ENCODE measurements around the gene TAS2R41. TPM values are rescaled to one million over a fixed set of nuclear protein-coding genes. Genes with fewer than 3 reads are reported as not detected.
A peak's percentile ranks its signal among the peaks of the same experiment; 100 is the strongest.

TAS2R41 gene
- polyA plus RNA-seq, 1 experiment, result not detected

DNA sequence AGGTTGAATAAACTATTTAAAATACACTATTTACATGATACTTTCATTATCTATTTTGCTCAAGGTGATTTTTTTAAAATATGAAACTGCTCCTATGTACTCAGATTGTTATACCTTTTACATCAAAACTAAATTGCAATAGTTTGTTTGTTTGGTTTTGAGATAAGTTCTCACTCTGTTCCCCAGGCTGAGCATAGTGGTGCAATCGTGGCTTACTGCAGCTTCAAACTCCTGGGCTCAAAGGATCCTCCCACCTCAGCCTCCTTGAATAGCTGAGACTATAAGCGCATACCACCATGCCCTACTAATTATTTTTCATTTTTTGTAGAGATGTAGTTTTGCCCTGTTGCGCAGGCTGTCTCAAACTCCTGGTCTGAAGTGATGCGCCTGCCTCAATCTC lies 21.7 kb upstream of the TAS2R41 start:
- no peak overlapping the region for H3K4me3 ChIP-seq (ENCODE audit: low read depth, low read length)
- ChIA-PET POLR2A (no interaction called here), CTCF (interaction anchor here (1.0 to 2.0 kb wide), 3 partner anchors 16 to 241 kb away, joined by 3 to 9 read pairs (median 3); no protein-coding TSS in a partner anchor)
- TF ChIP-seq, protein P1, sequence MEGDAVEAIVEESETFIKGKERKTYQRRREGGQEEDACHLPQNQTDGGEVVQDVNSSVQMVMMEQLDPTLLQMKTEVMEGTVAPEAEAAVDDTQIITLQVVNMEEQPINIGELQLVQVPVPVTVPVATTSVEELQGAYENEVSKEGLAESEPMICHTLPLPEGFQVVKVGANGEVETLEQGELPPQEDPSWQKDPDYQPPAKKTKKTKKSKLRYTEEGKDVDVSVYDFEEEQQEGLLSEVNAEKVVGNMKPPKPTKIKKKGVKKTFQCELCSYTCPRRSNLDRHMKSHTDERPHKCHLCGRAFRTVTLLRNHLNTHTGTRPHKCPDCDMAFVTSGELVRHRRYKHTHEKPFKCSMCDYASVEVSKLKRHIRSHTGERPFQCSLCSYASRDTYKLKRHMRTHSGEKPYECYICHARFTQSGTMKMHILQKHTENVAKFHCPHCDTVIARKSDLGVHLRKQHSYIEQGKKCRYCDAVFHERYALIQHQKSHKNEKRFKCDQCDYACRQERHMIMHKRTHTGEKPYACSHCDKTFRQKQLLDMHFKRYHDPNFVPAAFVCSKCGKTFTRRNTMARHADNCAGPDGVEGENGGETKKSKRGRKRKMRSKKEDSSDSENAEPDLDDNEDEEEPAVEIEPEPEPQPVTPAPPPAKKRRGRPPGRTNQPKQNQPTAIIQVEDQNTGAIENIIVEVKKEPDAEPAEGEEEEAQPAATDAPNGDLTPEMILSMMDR (IDR thresholded peaks at IDR 0.05; ENCODE audit: insufficient read depth, low read depth, low read length), result no peak
- no peak for DNase-seq (ENCODE audit: low read depth)
- H3K36me3 ChIP-seq (ENCODE audit: control insufficient read depth, insufficient read depth, low read length), result no peaks in the 10 kb centered on the region
- no peaks in the 10 kb centered on the region for H3K27me3 ChIP-seq (ENCODE audit: control insufficient read depth, insufficient read depth, low read length)

DNA sequence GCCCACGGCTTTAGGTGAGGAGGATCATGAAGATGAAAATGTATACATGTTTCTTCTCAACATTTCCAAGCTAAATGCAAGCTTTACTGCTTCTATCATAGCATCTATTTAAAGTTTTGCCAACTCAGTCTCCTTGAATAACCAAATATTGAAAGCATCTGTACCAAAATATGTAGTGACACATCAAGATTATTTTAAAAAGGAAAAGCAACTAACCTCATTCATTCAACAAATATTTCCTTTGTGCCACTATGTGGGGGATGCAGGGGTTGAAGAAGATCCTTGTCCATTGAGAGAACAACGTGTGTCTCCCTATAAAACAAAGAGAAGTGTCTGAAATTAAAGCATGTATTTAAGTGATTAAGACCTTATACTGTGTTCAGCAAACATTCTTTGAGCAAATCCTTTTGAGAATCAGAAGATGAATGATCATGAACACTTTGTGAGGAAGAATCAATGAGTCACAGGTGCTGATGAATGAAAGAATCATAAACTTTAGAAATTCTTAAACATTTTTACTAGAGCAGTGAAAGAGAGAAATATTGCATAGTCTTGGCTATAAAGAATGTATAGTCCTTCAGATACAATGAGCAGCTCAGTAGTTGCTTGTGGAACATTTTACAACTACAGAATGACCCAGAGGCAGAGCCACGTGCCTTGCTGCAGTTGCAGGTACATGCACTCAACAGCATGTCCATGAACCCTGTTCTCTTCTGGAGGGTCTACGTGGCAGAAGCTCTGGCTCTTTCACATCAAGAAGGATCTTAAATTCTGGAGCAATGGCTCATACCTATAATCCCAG lies 20.5 kb upstream of the TAS2R41 start:
- H3K27me3 ChIP-seq (ENCODE audit: control insufficient read depth, insufficient read depth, low read length), result no peaks in the 10 kb centered on the region
- H3K36me3 ChIP-seq (ENCODE audit: control insufficient read depth, insufficient read depth, low read length), result no peaks in the 10 kb centered on the region
- CTCF ChIA-PET, result interaction anchor here (1.0 to 2.5 kb wide), 2 partner anchors 11 to 33 kb away, joined by 4 to 7 read pairs; no protein-coding TSS in a partner anchor
- DNase-seq (ENCODE audit: low read depth), result peak; percentile 26
- POLR2A ChIA-PET, result no interaction called here
- TF ChIP-seq, protein P1 (IDR thresholded peaks at IDR 0.05; ENCODE audit: insufficient read depth, low read depth, low read length), result no peak
- H3K4me3 ChIP-seq (ENCODE audit: low read depth, low read length), result no peak overlapping the region

DNA sequence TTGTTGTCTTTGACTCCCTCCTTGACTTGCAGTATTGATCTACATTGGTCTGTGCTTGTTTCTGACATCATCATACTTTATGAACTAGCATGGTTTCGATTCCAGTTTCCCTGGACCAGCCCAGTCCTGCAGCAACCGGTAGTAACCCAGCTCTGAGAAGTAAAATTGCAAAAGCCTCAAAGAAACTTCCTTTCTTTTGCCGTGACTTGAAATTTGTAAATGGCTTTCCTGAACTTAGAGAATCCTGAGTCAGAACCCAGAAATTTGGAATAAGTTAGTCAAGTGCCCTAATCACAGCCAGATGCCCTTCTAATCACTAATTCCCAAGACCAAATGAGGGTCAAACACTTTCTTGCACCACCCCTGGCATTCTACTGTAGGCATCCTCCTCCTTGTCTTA lies 19.4 kb upstream of the TAS2R41 start:
- TF ChIP-seq, protein P1 (IDR thresholded peaks at IDR 0.05; ENCODE audit: insufficient read depth, low read depth, low read length), result no peak
- CTCF ChIA-PET, result interaction anchor here (0.7 to 2.5 kb wide), 2 partner anchors 32 to 218 kb away, joined by 3 to 7 read pairs; no protein-coding TSS in a partner anchor
- Histone ChIP-seq H3K36me3 (ENCODE audit: control insufficient read depth, insufficient read depth, low read length) (no peaks in the 10 kb centered on the region), H3K27me3 (ENCODE audit: control insufficient read depth, insufficient read depth, low read length) (no peaks in the 10 kb centered on the region), H3K4me3 (ENCODE audit: low read depth, low read length) (no peak overlapping the region)
- peak; percentile 77 for DNase-seq (ENCODE audit: low read depth)
- POLR2A ChIA-PET, result interaction anchor here (0.6 kb wide), 1 partner anchor 26 kb away, joined by 4 read pairs; no protein-coding TSS in a partner anchor

DNA sequence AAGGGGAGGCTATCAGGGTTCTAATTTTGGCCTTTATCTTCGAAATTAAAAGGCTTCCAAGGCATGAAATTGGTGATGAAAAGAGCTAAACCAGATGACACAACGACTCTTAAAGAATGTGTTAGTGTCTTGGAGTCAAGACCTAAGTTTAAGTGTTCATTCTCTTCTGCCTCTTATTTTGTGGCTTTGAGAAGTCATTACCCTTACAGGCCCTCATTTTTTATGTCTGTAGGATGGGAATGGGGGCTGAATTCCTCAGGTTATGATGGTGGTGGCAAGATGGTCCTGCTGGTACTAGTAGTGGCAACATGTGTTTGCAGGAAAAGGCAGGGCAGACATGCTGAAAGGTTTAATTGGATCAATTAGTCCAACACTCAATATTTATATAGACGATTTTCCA lies 19.0 kb upstream of the TAS2R41 start:
- ChIA-PET POLR2A (interaction anchor here (0.6 kb wide), 1 partner anchor 26 kb away, joined by 4 read pairs; no protein-coding TSS in a partner anchor), CTCF (interaction anchor here (0.7 to 2.5 kb wide), 2 partner anchors 31 to 218 kb away, joined by 3 to 7 read pairs; no protein-coding TSS in a partner anchor)
- TF ChIP-seq, protein P1 (IDR thresholded peaks at IDR 0.05; ENCODE audit: insufficient read depth, low read depth, low read length), result no peak
- H3K4me3 ChIP-seq (ENCODE audit: low read depth, low read length), result no peak overlapping the region
- DNase-seq (ENCODE audit: low read depth), result no peak
- no peaks in the 10 kb centered on the region for H3K36me3 ChIP-seq (ENCODE audit: control insufficient read depth, insufficient read depth, low read length)
- no peaks in the 10 kb centered on the region for H3K27me3 ChIP-seq (ENCODE audit: control insufficient read depth, insufficient read depth, low read length)

DNA sequence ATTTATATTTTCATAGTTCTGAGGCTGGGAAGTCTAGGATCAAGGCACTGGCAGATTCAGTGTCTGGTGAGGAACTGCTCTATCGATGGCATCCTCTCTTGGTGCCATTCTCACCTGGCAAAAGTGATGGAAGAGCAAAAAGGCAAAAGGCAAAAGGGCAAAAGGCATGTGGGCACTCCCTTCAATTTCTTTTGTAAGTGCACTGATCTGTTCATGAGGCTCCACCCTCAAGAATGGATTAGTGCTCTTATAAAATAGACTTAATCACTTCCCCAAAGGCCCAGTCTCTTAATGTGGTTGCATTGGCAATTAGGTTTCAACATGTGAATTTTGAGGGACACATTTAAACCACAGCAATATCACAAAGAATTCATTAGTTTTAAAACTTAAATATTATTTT lies 18.3 kb upstream of the TAS2R41 start:
- POLR2A ChIA-PET, result no interaction called here
- no peak for DNase-seq (ENCODE audit: low read depth)
- Histone ChIP-seq H3K27me3 (ENCODE audit: control insufficient read depth, insufficient read depth, low read length) (no peaks in the 10 kb centered on the region), H3K36me3 (ENCODE audit: control insufficient read depth, insufficient read depth, low read length) (no peaks in the 10 kb centered on the region), H3K4me3 (ENCODE audit: low read depth, low read length) (no peak overlapping the region)
- TF ChIP-seq, protein P1 (IDR thresholded peaks at IDR 0.05; ENCODE audit: insufficient read depth, low read depth, low read length), result no peak
- CTCF ChIA-PET, result no interaction called here
